PFSK-1 (cell line): Measurements from ENCODE around the gene LGALS14.

Experiments used
- POLR2AphosphoS5 ChIP-seq: IDR thresholded peaks from 2 replicates; pipeline ENCODE4 v1.6.1; 2012; ENCODE audit warnings: low read depth, mild to moderate bottlenecking, control low read depth, low read length, moderate library complexity
- SIN3A ChIP-seq: IDR thresholded peaks from 2 replicates; pipeline ENCODE4 v1.6.1; 2012; ENCODE audit warnings: mild to moderate bottlenecking, low read length, moderate library complexity, borderline replicate concordance; ENCODE audit not compliant: insufficient read depth

- no peak for TF ChIP-seq POLR2AphosphoS5
- TF ChIP-seq SIN3A: no peak
Measured at GRCh38 chr19:39738814-39739213, 34.5 kb downstream of the LGALS14 start.
